Neural crest cell (in vitro differentiated cells): ENCODE measurements around the gene ADAMTS17. TPM values are rescaled to one million over a fixed set of nuclear protein-coding genes. Genes with fewer than 3 reads are reported as not detected.

ENCODE experiments used
- DNase-seq: peaks from one replicate; pipeline ENCODE4 v3.0.0; 2021; ENCODE audit warnings: low read depth, mixed read lengths, low spot score
- H3K27ac Mint-ChIP-seq: one replicate; pipeline ENCODE4 v1.8.0; 2021; ENCODE audit warnings: mild to moderate bottlenecking, mixed read lengths; ENCODE audit not compliant: unreplicated experiment
- H3K27me3 Mint-ChIP-seq: 2 replicates; pipeline ENCODE4 v1.8.0; 2021; ENCODE audit warnings: low read depth, mild to moderate bottlenecking, mixed read lengths
- H3K36me3 Mint-ChIP-seq: 2 replicates; pipeline ENCODE4 v1.8.0; 2021; ENCODE audit warnings: low read depth, mild to moderate bottlenecking, mixed read lengths
- H3K4me1 Mint-ChIP-seq: 2 replicates; pipeline ENCODE4 v1.8.0; 2021; ENCODE audit warnings: mixed read lengths
- H3K4me3 Mint-ChIP-seq: one replicate; pipeline ENCODE4 v1.8.0; 2021; ENCODE audit warnings: mild to moderate bottlenecking, mixed read lengths
- H3K9me3 Mint-ChIP-seq: 2 replicates; pipeline ENCODE4 v1.8.0; 2021; ENCODE audit warnings: mixed read lengths
- CTCF ChIP-seq: fragments of 200-600 bp; sonication (generic); conservative IDR thresholded peaks from 2 replicates; pipeline ENCODE4 v1.5.0; 2021; ENCODE audit warnings: antibody characterized with exemption, mild to moderate bottlenecking
- total RNA-seq: library from RNA; stranded (reverse); gene quantifications from 2 replicates; pipeline ENCODE4 v1.2.1, GENCODE V29; 2021

Gene ADAMTS17
- total RNA-seq, 1 donor from 2014 or later = 2.3 TPM

GRCh38 chr15:100116416-100117190 is 225.2 kb downstream of the ADAMTS17 start:
- H3K4me3 Mint-ChIP-seq = no peak overlapping the region
- peaks cover 39% of the 10 kb centered on the region for H3K4me1 Mint-ChIP-seq
- peaks cover 14% of the 10 kb centered on the region for H3K36me3 Mint-ChIP-seq
- no peaks in the 10 kb centered on the region for H3K27me3 Mint-ChIP-seq
- peaks cover 14% of the 10 kb centered on the region for H3K9me3 Mint-ChIP-seq
- no peak overlapping the region for H3K27ac Mint-ChIP-seq
- no peak for DNase-seq
- TF ChIP-seq CTCF = no peak

- Mint-ChIP-seq H3K36me3 (peaks cover 9% of the 10 kb centered on the region), H3K9me3 (peaks cover 9% of the 10 kb centered on the region), H3K27ac (no peak overlapping the region), H3K27me3 (no peaks in the 10 kb centered on the region), H3K4me1 (peaks cover 48% of the 10 kb centered on the region), H3K4me3 (no peak overlapping the region)
- DNase-seq = no peak
- TF ChIP-seq CTCF = no peak
Observed at GRCh38 chr15:100115711-100116090, 226.1 kb downstream of the ADAMTS17 start.

GRCh38 chr15:100115066-100115710 is 226.6 kb downstream of the ADAMTS17 start:
- no peak for DNase-seq
- Mint-ChIP-seq H3K27me3 (no peaks in the 10 kb centered on the region), H3K27ac (peak overlapping the region; percentile 95), H3K36me3 (peaks cover 9% of the 10 kb centered on the region), H3K9me3 (peaks cover 9% of the 10 kb centered on the region), H3K4me3 (peak overlapping the region; percentile 62), H3K4me1 (peaks cover 53% of the 10 kb centered on the region)
- TF ChIP-seq CTCF = no peak

GRCh38 chr15:100114571-100114970 is 227.2 kb downstream of the ADAMTS17 start:
- no peak for TF ChIP-seq CTCF
- Mint-ChIP-seq H3K9me3 (peaks cover 5% of the 10 kb centered on the region), H3K4me3 (peak overlapping the region; percentile 62), H3K36me3 (peaks cover 6% of the 10 kb centered on the region), H3K27ac (peak overlapping the region; percentile 95), H3K4me1 (peaks cover 56% of the 10 kb centered on the region), H3K27me3 (no peaks in the 10 kb centered on the region)
- DNase-seq = no peak

- no peak for TF ChIP-seq CTCF
- peaks cover 61% of the 10 kb centered on the region for H3K4me1 Mint-ChIP-seq
Observed at GRCh38 chr15:100114100-100114499, 227.7 kb downstream of the ADAMTS17 start.

More at GRCh38 chr15:100114100-100114499, 227.7 kb downstream of the ADAMTS17 start:
- Mint-ChIP-seq H3K36me3 (peaks cover 6% of the 10 kb centered on the region), H3K27ac (peak overlapping the region; percentile 95), H3K4me3 (peak overlapping the region; percentile 62), H3K9me3 (peaks cover 2% of the 10 kb centered on the region), H3K27me3 (no peaks in the 10 kb centered on the region)
- DNase-seq = peak; percentile 27
